Mesendoderm (in vitro differentiated cells): ENCODE data around the gene POLR2E.

Experiments used
- DNase-seq: peaks from one replicate; pipeline ENCODE4 v3.0.0; 2013
- H2AK5ac ChIP-seq: 2 replicates; pipeline ENCODE4 v1.6.1; 2013; ENCODE audit warnings: low read length, inconsistent platforms
- H2BK120ac ChIP-seq: 2 replicates; pipeline ENCODE4 v1.6.1; 2013; ENCODE audit warnings: low read depth, mild to moderate bottlenecking, low read length, moderate library complexity, mixed read lengths
- H2BK15ac ChIP-seq: replicated peaks from 2 replicates; pipeline ENCODE4 v1.6.1; 2013; ENCODE audit warnings: low read depth, mild to moderate bottlenecking, moderate library complexity
- H2BK5ac ChIP-seq: 2 replicates; pipeline ENCODE4 v1.6.1; 2013; ENCODE audit warnings: low read length, inconsistent platforms
- H3K18ac ChIP-seq: 2 replicates; pipeline ENCODE4 v1.6.1; 2013; ENCODE audit warnings: mild to moderate bottlenecking, low read length, mixed read lengths
- H3K23ac ChIP-seq: one replicate; pipeline ENCODE4 v1.6.1; 2013; ENCODE audit warnings: low read length
- H3K27ac ChIP-seq: 2 replicates; pipeline ENCODE4 v1.5.1; 2013; ENCODE audit warnings: low read depth, mild to moderate bottlenecking, inconsistent platforms, low read length, moderate library complexity
- H3K27me3 ChIP-seq: 2 replicates; pipeline ENCODE4 v1.6.1; 2013; ENCODE audit warnings: low read length, control low read depth, mild to moderate bottlenecking, inconsistent platforms; ENCODE audit not compliant: insufficient read depth, poor library complexity
- H3K36me3 ChIP-seq: 2 replicates; pipeline ENCODE4 v1.6.1; 2013; ENCODE audit warnings: low read length, inconsistent platforms; ENCODE audit not compliant: control insufficient read depth, insufficient read depth
- H3K4ac ChIP-seq: one replicate; pipeline ENCODE4 v1.6.1; 2013; ENCODE audit warnings: low read depth, mild to moderate bottlenecking, low read length, moderate library complexity
- H3K4me1 ChIP-seq: 2 replicates; pipeline ENCODE4 v1.6.1; 2013; ENCODE audit warnings: low read depth, low read length, inconsistent platforms; ENCODE audit not compliant: control insufficient read depth
- H3K4me2 ChIP-seq: 2 replicates; pipeline ENCODE4 v1.6.1; 2013; ENCODE audit warnings: low read length
- H3K4me3 ChIP-seq: 2 replicates; pipeline ENCODE4 v1.5.1; 2013; ENCODE audit warnings: mild to moderate bottlenecking, low read length
- H3K56ac ChIP-seq: one replicate; pipeline ENCODE4 v1.6.1; 2013; ENCODE audit warnings: low read length
- H3K79me1 ChIP-seq: 2 replicates; pipeline ENCODE4 v1.6.1; 2013; ENCODE audit warnings: low read length, inconsistent platforms
- H3K79me2 ChIP-seq: 2 replicates; pipeline ENCODE4 v1.6.1; 2013; ENCODE audit warnings: mild to moderate bottlenecking, low read length; ENCODE audit not compliant: control insufficient read depth, insufficient read depth
- H3K9ac ChIP-seq: 2 replicates; pipeline ENCODE4 v1.6.1; 2013; ENCODE audit warnings: low read length, inconsistent platforms
- H4K5ac ChIP-seq: one replicate; pipeline ENCODE4 v1.6.1; 2013; ENCODE audit warnings: low read length
- H4K8ac ChIP-seq: one replicate; pipeline ENCODE4 v1.6.1; 2013; ENCODE audit warnings: low read depth, mild to moderate bottlenecking, control low read depth, low read length, moderate library complexity
- WGBS: extraction: QIAGEN DNeasy Blood & Tissue Kit; methylation state at CpG from one replicate; pipeline ENCODE4 v1.1.7; 2013; ENCODE audit warnings: low lambda C conversion rate, missing lambda C conversion rate; ENCODE audit not compliant: insufficient coverage; ENCODE audit errors: extremely low coverage; 5-methylcytosine and 5-hydroxymethylcytosine counted together

POLR2E gene

DNA sequence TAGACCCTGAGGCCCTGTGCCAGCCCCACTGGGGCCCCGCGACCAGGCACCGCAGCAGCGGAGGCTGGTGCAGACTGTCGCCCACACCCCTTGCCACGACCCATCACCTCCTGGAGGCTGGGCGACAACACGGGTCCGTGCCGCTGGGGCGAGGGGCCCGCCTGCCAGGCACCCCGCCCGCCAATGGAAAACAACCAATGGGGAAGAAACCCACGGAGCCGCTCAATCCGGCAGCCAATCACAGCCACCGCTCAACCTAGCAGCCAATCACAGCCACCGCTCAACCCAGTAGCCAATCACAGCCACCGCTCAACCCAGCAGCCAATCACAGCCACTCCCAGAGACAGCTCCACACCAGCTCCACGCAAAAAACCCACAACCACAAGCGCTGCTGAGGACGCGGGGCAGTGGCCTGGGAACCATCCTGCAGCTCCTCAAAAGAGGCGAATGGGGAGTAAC lies 38.3 kb upstream of the POLR2E start:
- H3K27ac ChIP-seq, result no peak overlapping the region
- no peaks in the 10 kb centered on the region for H3K27me3 ChIP-seq
- H2AK5ac ChIP-seq, result no peak overlapping the region
- no peak overlapping the region for H2BK15ac ChIP-seq
- H3K4me3 ChIP-seq, result no peak overlapping the region
- no CpG with 5 or more reads among the region's 25 CpGs for WGBS
- H2BK120ac ChIP-seq, result no peak overlapping the region
- no peak overlapping the region for H4K8ac ChIP-seq
- H3K56ac ChIP-seq, result no peak overlapping the region
- H3K18ac ChIP-seq, result no peak overlapping the region
- no peaks in the 10 kb centered on the region for H3K79me2 ChIP-seq
- H3K4me2 ChIP-seq, result no peak overlapping the region
- peaks cover 7% of the 10 kb centered on the region for H3K79me1 ChIP-seq
- no peak overlapping the region for H3K4ac ChIP-seq
- H3K9ac ChIP-seq, result no peak overlapping the region
- no peak overlapping the region for H4K5ac ChIP-seq
- H2BK5ac ChIP-seq, result no peak overlapping the region
- H3K4me1 ChIP-seq, result peaks cover 2% of the 10 kb centered on the region
- peak; percentile 71 for DNase-seq
- H3K23ac ChIP-seq, result no peak overlapping the region
- no peaks in the 10 kb centered on the region for H3K36me3 ChIP-seq

DNA sequence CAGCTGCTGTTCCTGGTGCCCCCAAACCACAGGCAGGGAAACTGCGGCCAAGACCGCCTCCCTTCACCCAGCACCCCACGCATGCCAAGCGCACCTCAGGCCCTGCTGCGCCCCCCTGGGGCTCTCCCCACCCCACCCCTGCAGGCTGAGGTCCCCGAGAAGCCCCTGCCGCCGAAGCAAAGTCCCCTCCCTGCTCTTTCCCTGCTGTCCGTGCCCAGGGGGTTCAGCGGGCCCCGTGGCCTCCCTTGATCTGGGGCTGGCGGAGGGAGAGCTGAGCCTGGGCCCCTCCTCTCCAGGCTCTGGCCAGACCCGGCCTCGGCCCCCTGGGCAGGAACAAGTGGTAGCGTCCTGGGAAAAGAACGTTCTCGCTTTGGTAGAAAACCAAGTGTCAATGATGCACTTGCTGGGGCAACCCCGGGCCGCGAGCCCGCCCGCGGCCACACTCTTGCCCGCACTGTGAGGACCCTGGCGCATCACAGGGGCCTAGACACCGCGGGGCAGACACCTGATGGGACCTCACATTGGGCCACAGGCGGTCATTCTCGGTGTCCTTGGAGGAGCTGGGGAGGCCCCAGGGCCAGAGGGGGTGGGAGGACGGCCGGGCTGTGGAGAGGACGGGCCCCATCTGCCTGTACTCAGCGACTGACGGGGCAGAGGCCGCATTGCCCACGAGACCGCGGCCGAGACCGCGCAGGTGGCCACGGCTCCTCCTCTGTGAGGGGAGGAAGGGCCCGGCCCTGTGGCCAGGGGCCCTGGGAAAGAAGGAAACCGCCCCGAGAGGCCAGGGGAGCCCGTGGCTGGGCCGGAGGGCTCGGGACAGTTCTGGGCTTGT lies 37.6 kb upstream of the POLR2E start:
- no peak overlapping the region for H4K5ac ChIP-seq

DNA sequence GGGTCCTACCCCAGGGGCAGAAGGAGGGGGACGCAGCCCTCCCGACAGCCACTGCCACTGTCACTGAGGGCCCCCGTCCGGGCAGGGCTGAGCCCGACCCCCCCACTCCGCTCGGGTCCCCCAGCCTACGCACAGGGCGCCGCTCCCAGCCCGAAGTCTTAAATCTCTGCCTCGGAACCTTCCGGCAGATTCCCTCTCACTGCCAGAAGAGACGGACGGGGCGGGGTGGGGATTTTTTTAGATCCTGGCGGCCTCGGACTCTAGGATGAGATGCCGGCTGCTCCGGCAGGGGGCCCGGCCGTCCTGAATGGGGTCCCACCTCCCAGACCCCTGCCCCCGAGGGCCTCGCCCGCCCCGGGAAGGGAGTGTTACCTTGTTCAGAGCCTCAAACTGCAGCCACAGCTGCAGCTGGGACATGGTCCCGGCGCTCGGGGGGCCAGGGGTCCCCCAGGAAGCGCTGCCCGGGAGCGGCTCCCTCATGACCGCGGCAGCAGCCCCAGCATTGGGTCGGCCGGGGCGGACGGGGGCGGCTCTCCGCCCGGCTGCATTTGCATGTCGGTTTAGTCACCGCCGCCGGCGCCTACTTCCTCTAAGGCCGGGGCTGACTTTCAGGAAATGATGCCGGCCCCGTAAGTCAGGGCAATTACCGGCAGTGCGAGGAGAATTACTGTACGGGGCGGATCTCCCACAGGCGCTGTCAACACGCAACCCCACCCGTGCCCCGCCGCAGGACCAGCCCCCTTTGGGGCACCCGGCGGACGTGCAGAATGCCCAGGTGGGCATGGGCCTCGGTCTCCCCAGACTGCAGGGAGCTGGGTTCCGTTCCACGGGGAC lies 36.8 kb upstream of the POLR2E start:
- peak overlapping the region; percentile 85 for H3K27ac ChIP-seq
- peak overlapping the region; percentile 79 for H3K4me2 ChIP-seq

More for the DNA sequence above, 37.6 kb upstream of the POLR2E start:
- Histone ChIP-seq H3K27me3 (no peaks in the 10 kb centered on the region), H3K9ac (peak overlapping the region; percentile 78), H3K4me2 (peak overlapping the region; percentile 79), H3K36me3 (no peaks in the 10 kb centered on the region), H3K23ac (no peak overlapping the region), H3K4ac (no peak overlapping the region), H2BK15ac (no peak overlapping the region), H2BK5ac (no peak overlapping the region), H3K4me3 (no peak overlapping the region), H3K79me2 (no peaks in the 10 kb centered on the region), H3K79me1 (peaks cover 7% of the 10 kb centered on the region), H3K18ac (peak overlapping the region; percentile 81), H4K8ac (no peak overlapping the region), H3K27ac (peak overlapping the region; percentile 85), H2AK5ac (no peak overlapping the region), H3K4me1 (peaks cover 2% of the 10 kb centered on the region), H2BK120ac (no peak overlapping the region), H3K56ac (peak overlapping the region; percentile 85)
- no peak for DNase-seq
- WGBS, result no CpG with 5 or more reads among the region's 48 CpGs

DNA sequence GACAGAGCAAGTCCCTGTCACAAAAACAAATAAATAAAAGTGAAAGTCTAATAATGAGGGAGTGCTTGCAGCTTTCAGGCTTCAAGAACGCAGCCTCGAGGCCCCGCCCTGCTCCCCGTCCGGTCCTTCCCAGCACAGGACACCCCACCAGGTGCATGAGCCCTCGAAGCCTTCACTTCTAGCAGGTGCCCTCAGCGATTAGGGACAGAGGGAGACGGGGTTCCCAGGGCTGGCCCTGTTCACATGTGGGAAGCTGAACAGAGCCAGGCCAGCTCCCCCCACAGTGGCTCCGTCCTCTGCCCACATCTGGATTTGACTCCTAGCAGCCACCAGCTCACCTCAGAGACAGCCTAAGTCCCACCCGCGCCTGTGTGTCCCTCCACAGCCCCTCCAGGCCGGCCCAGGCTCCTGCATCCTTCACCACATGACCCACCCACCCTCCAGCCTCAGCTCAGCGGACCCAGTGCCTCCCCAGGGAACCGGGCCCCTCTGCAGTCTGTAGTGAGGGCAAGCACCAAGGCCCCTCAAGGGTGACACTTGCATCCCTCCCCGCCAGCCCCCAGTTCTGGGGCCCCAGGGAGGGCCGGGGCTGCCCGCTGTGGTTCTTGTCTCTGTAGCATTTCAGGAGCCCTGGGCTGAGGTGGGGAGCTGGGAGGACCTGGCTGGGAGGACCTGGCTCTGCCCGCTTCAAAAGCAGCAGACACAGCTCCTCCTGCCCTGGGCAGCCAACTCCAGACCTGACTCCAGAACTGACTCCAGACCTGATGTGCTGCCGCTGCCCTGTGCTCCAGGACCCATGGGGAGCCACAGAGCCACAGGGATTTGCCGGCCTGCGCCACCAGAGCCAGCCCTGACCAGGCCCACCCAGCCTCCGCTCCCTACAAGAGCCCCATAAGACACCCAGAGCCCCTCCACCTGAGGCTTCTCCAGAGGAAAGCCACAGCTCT lies 35.9 kb upstream of the POLR2E start:
- Histone ChIP-seq H3K4ac (peak overlapping the region; percentile 28), H3K4me2 (peak overlapping the region; percentile 10), H3K27me3 (no peaks in the 10 kb centered on the region), H3K18ac (peak overlapping the region; percentile 81), H3K79me2 (no peaks in the 10 kb centered on the region), H2BK120ac (no peak overlapping the region), H2BK5ac (peak overlapping the region; percentile 59), H3K4me1 (peaks cover 2% of the 10 kb centered on the region), H2AK5ac (no peak overlapping the region), H3K23ac (peak overlapping the region; percentile 45), H3K36me3 (no peaks in the 10 kb centered on the region), H3K27ac (peak overlapping the region; percentile 85), H4K5ac (no peak overlapping the region), H3K79me1 (peaks cover 7% of the 10 kb centered on the region), H2BK15ac (no peak overlapping the region), H3K9ac (peak overlapping the region; percentile 78), H3K4me3 (no peak overlapping the region), H4K8ac (no peak overlapping the region), H3K56ac (peak overlapping the region; percentile 85)
- no peak for DNase-seq
- WGBS, result no CpG with 5 or more reads among the region's 22 CpGs

More for the DNA sequence above, 36.8 kb upstream of the POLR2E start:
- Histone ChIP-seq H3K4me3 (no peak overlapping the region), H2BK120ac (no peak overlapping the region), H2BK15ac (no peak overlapping the region), H3K18ac (peak overlapping the region; percentile 81), H4K8ac (peak overlapping the region; percentile 39), H3K56ac (peak overlapping the region; percentile 85), H3K9ac (peak overlapping the region; percentile 78), H3K36me3 (no peaks in the 10 kb centered on the region), H4K5ac (no peak overlapping the region), H3K23ac (no peak overlapping the region), H3K79me2 (no peaks in the 10 kb centered on the region), H2AK5ac (no peak overlapping the region), H3K79me1 (peaks cover 7% of the 10 kb centered on the region), H2BK5ac (peak overlapping the region; percentile 59), H3K27me3 (no peaks in the 10 kb centered on the region), H3K4me1 (peaks cover 2% of the 10 kb centered on the region), H3K4ac (peak overlapping the region; percentile 28)
- peak; percentile 86 for DNase-seq
- no CpG with 5 or more reads among the region's 64 CpGs for WGBS

DNA sequence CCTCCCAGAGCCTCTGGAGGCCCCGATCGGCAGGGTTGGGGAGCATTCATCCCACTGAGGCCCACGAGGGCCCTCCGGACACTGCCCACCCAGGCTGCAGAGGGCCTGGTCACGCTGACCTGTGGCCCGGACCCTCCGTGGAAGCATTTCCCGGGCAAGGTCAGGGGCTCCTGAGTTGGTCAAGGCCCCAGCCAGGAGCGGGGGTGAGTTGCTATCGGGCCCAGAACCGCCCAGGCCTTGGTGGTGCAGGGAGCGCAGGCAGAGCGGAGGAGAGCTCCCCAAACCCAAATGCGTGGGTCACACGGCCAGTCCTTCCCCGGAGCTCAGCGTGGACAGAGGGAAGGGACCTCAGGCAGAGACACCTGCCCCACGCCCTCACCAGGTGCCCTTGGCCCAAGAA lies 34.4 kb upstream of the POLR2E start:
- WGBS, result no CpG with 5 or more reads among the region's 18 CpGs
- Histone ChIP-seq H2BK15ac (no peak overlapping the region), H3K36me3 (no peaks in the 10 kb centered on the region), H3K27ac (no peak overlapping the region), H3K56ac (no peak overlapping the region), H2BK5ac (no peak overlapping the region), H3K23ac (no peak overlapping the region), H4K5ac (no peak overlapping the region), H3K79me1 (peaks cover 7% of the 10 kb centered on the region), H3K18ac (no peak overlapping the region), H2AK5ac (no peak overlapping the region), H4K8ac (no peak overlapping the region), H3K4me3 (no peak overlapping the region), H2BK120ac (no peak overlapping the region), H3K27me3 (no peaks in the 10 kb centered on the region), H3K79me2 (no peaks in the 10 kb centered on the region), H3K9ac (no peak overlapping the region), H3K4ac (no peak overlapping the region), H3K4me1 (peaks cover 2% of the 10 kb centered on the region), H3K4me2 (no peak overlapping the region)
- DNase-seq, result no peak
